ENCODE data around the gene LRP2BP. TPM values are rescaled to one million over a fixed set of nuclear protein-coding genes. Genes with fewer than 3 reads are reported as not detected.
A peak's percentile ranks its signal among the peaks of the same experiment; 100 is the strongest.

Gene LRP2BP
- total and polyA plus RNA-seq, 4 donors: 0.09 to 0.64 (median 0.20) TPM

GRCh38 chr4:185424905-185425646 is 29.4 kb upstream of the LRP2BP start:
- peaks cover 2 to 21% (median 10%) of the 10 kb centered on the region in 4 donors for H3K4me1 ChIP-seq (ENCODE audit: control insufficient read depth in 4 of 4, insufficient read depth in 4 of 4, low read length in 3 of 4)
- H3K27me3 ChIP-seq (ENCODE audit: control insufficient read depth in 4 of 4, insufficient read depth in 4 of 4, low read length in 3 of 4): no peaks in the 10 kb centered on the region
- H3K9ac ChIP-seq (ENCODE audit: low read depth in 1 of 2, low read length in 2 of 2): peak overlapping the region; percentile 93 to 99
- peak overlapping the region; percentile 61 to 81 (median 72) for H3K4me3 ChIP-seq (ENCODE audit: low read depth in 1 of 3, low read length in 3 of 3)
- peaks cover 0 to 4% (median 0%) of the 10 kb centered on the region in 4 donors for H3K36me3 ChIP-seq (ENCODE audit: control insufficient read depth in 4 of 4, insufficient read depth in 3 of 4, low read depth in 1 of 4, low read length in 3 of 4)
- H3K27ac ChIP-seq (ENCODE audit: low read depth in 1 of 2, low read length in 2 of 2): peak overlapping the region; percentile 98
- peak; percentile 35 for DNase-seq (ENCODE audit: low spot score)
- 18% methylated on average over 13 of the region's 13 CpGs for WGBS
- no peaks in the 10 kb centered on the region for H3K9me3 ChIP-seq (ENCODE audit: control insufficient read depth in 4 of 4, low read length in 3 of 4)
- TF ChIP-seq SP1 (IDR thresholded peaks at IDR 0.05) (no peak), HNF4G (IDR thresholded peaks at IDR 0.05) (no peak), FOXA1 (IDR thresholded peaks at IDR 0.05) (no peak), RAD21 (IDR thresholded peaks at IDR 0.05) (peak in 1 of 2 donors; percentile 5)

GRCh38 chr4:185421366-185422124 is 25.8 kb upstream of the LRP2BP start:
- Histone ChIP-seq H3K36me3 (ENCODE audit: control insufficient read depth in 4 of 4, insufficient read depth in 3 of 4, low read depth in 1 of 4, low read length in 3 of 4) (peaks cover 2 to 15% (median 11%) of the 10 kb centered on the region in 4 donors), H3K27me3 (ENCODE audit: control insufficient read depth in 4 of 4, insufficient read depth in 4 of 4, low read length in 3 of 4) (no peaks in the 10 kb centered on the region), H3K9me3 (ENCODE audit: control insufficient read depth in 4 of 4, low read length in 3 of 4) (no peaks in the 10 kb centered on the region), H3K4me3 (ENCODE audit: low read depth in 1 of 3, low read length in 3 of 3) (no peak overlapping the region), H3K9ac (ENCODE audit: low read depth in 1 of 2, low read length in 2 of 2) (no peak overlapping the region), H3K27ac (ENCODE audit: low read depth in 1 of 2, low read length in 2 of 2) (no peak overlapping the region), H3K4me1 (ENCODE audit: control insufficient read depth in 4 of 4, insufficient read depth in 4 of 4, low read length in 3 of 4) (peaks cover 2 to 21% (median 10%) of the 10 kb centered on the region in 4 donors)
- 86% methylated on average over 2 of the region's 2 CpGs for WGBS
- DNase-seq (ENCODE audit: low spot score): no peak
- TF ChIP-seq JUND (IDR thresholded peaks at IDR 0.05): no peak

- Histone ChIP-seq H3K27ac (ENCODE audit: low read depth in 1 of 2, low read length in 2 of 2) (no peak overlapping the region), H3K4me1 (ENCODE audit: control insufficient read depth in 4 of 4, insufficient read depth in 4 of 4, low read length in 3 of 4) (no peaks in the 10 kb centered on the region), H3K27me3 (ENCODE audit: control insufficient read depth in 4 of 4, insufficient read depth in 4 of 4, low read length in 3 of 4) (no peaks in the 10 kb centered on the region), H3K9me3 (ENCODE audit: control insufficient read depth in 4 of 4, low read length in 3 of 4) (no peaks in the 10 kb centered on the region), H3K36me3 (ENCODE audit: control insufficient read depth in 4 of 4, insufficient read depth in 3 of 4, low read depth in 1 of 4, low read length in 3 of 4) (peaks cover 3 to 29% (median 27%) of the 10 kb centered on the region in 4 donors), H3K9ac (ENCODE audit: low read depth in 1 of 2, low read length in 2 of 2) (no peak overlapping the region), H3K4me3 (ENCODE audit: low read depth in 1 of 3, low read length in 3 of 3) (no peak overlapping the region)
- TF ChIP-seq GABPA (IDR thresholded peaks at IDR 0.05 in 1 of 2, conservative IDR thresholded peaks at IDR 0.05 in 1 of 2) (no peak), MAX (IDR thresholded peaks at IDR 0.05) (no peak), FOXA2 (IDR thresholded peaks at IDR 0.05) (no peak), RAD21 (IDR thresholded peaks at IDR 0.05) (no peak), NR2F2 (IDR thresholded peaks at IDR 0.05) (no peak), EGR1 (IDR thresholded peaks at IDR 0.05; ENCODE audit: low read depth in 2 of 2) (no peak), ATF3 (IDR thresholded peaks at IDR 0.05) (no peak), CTCF (IDR thresholded peaks at IDR 0.05; ENCODE audit: low read depth, low read length, missing input control) (no peak), HNF4G (IDR thresholded peaks at IDR 0.05) (no peak), TAF1 (conservative IDR thresholded peaks at IDR 0.05) (no peak)
- no peak for DNase-seq (ENCODE audit: low spot score)
These were observed 21.2 kb upstream of the LRP2BP start for GRCh38 chr4:185416955-185417354.

Data from liver (tissue), 9 donors.